Tibial nerve (tissue), 4 donors: ENCODE data around the gene WSCD2.

Source experiments
- EP300 ChIP-seq, 2 donors: sonication (generic); formaldehyde crosslinking; IDR thresholded peaks; one replicate each; pipeline ENCODE4 v1.6.1; 2017; ENCODE audit warnings: antibody characterized with exemption in 2 of 2, mild to moderate bottlenecking in 1 of 2
- POLR2A ChIP-seq, 2 donors: fragments of 450-650 bp; IDR thresholded peaks; one replicate each; pipeline ENCODE4 v1.6.1; 2017; ENCODE audit warnings: antibody characterized with exemption in 2 of 2, mild to moderate bottlenecking in 2 of 2, moderate library complexity in 2 of 2
- TF ChIP-seq, protein P1 (sequence below), 5 experiments: fragments of 200-600 bp in 3 of 5; fragments of 450-650 bp in 2 of 5; sonication (generic) in 3 of 5; IDR thresholded peaks; one replicate each; pipeline ENCODE4 v1.5.1; 2016 to 2019; ENCODE audit warnings: antibody characterized with exemption in 5 of 5, mild to moderate bottlenecking in 3 of 5, moderate library complexity in 2 of 5

DNA sequence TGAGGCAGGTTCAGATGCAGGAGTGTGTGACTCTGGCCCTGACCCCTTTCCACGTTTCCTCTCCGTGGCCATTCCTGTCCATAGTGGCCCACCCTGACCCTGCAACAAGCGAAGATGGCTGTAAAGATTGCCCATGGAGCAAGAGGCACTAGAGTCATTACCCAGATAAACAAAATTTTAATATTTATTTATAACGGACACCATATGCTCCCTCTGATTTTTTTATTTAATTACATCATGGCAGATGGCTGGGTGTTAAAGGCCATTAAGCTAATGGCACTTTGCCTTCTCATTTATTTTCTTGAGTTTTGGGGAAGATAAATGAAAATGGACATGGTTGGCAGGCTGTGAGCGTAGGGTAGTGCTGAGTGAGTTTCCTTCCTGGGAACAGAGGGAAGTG, 58.7 kb downstream of the WSCD2 start:
- TF ChIP-seq, protein P1, sequence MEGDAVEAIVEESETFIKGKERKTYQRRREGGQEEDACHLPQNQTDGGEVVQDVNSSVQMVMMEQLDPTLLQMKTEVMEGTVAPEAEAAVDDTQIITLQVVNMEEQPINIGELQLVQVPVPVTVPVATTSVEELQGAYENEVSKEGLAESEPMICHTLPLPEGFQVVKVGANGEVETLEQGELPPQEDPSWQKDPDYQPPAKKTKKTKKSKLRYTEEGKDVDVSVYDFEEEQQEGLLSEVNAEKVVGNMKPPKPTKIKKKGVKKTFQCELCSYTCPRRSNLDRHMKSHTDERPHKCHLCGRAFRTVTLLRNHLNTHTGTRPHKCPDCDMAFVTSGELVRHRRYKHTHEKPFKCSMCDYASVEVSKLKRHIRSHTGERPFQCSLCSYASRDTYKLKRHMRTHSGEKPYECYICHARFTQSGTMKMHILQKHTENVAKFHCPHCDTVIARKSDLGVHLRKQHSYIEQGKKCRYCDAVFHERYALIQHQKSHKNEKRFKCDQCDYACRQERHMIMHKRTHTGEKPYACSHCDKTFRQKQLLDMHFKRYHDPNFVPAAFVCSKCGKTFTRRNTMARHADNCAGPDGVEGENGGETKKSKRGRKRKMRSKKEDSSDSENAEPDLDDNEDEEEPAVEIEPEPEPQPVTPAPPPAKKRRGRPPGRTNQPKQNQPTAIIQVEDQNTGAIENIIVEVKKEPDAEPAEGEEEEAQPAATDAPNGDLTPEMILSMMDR (IDR thresholded peaks at IDR 0.05): no peak
- TF ChIP-seq POLR2A (IDR thresholded peaks at IDR 0.05) (no peak), EP300 (IDR thresholded peaks at IDR 0.05) (no peak)
